Liver (tissue), 9 donors: Measurements from ENCODE around the gene SHB. TPM values are rescaled to one million over a fixed set of nuclear protein-coding genes. Genes with fewer than 3 reads are reported as not detected.

Experiments used
- DNase-seq: peaks from one replicate; pipeline ENCODE4 v3.0.0-alpha.2; 2017; ENCODE audit warnings: low spot score
- H3K27ac ChIP-seq, 2 donors: one replicate each; pipeline ENCODE4 v1.7.0; 2013; ENCODE audit warnings: inconsistent platforms in 2 of 2, low read length in 2 of 2, control low read depth in 1 of 2, low read depth in 1 of 2, mild to moderate bottlenecking in 1 of 2
- H3K27me3 ChIP-seq, 4 donors: one replicate each; pipeline versions ENCODE4 v1.6.1 to v1.7.0; 2013; ENCODE audit warnings: low read length in 3 of 4, inconsistent platforms in 1 of 4, mild to moderate bottlenecking in 1 of 4, moderate library complexity in 1 of 4; ENCODE audit not compliant: control insufficient read depth in 4 of 4, insufficient read depth in 4 of 4
- H3K36me3 ChIP-seq, 4 donors: one replicate each; pipeline versions ENCODE4 v1.6.1 to v1.7.0; 2013; ENCODE audit warnings: low read length in 3 of 4, mild to moderate bottlenecking in 3 of 4, low read depth in 1 of 4, moderate library complexity in 1 of 4; ENCODE audit not compliant: control insufficient read depth in 4 of 4, insufficient read depth in 3 of 4
- H3K4me1 ChIP-seq, 4 donors: one replicate each; pipeline versions ENCODE4 v1.6.1 to v1.7.0; 2013; ENCODE audit warnings: low read length in 3 of 4, mild to moderate bottlenecking in 3 of 4, moderate library complexity in 1 of 4; ENCODE audit not compliant: control insufficient read depth in 4 of 4, insufficient read depth in 4 of 4
- H3K4me3 ChIP-seq, 3 donors: one replicate each; pipeline versions ENCODE4 v1.6.1 to v1.7.0; 2013; ENCODE audit warnings: low read length in 3 of 3, control low read depth in 1 of 3, low read depth in 1 of 3, mild to moderate bottlenecking in 1 of 3
- H3K9ac ChIP-seq, 2 donors: one replicate each; pipeline ENCODE4 v1.7.0; 2013; ENCODE audit warnings: low read length in 2 of 2, mild to moderate bottlenecking in 2 of 2, moderate library complexity in 2 of 2, control low read depth in 1 of 2, low read depth in 1 of 2
- H3K9me3 ChIP-seq, 4 donors: one replicate each; pipeline versions ENCODE4 v1.6.1 to v1.7.0; 2013; ENCODE audit warnings: low read length in 3 of 4; ENCODE audit not compliant: control insufficient read depth in 4 of 4
- EGR1 ChIP-seq, 2 donors: IDR thresholded peaks; 2 replicates each; pipeline ENCODE4 v1.6.1; 2016 to 2018; ENCODE audit warnings: antibody characterized with exemption in 2 of 2, low read depth in 2 of 2
- FOXA1 ChIP-seq: IDR thresholded peaks from 2 replicates; pipeline ENCODE4 v1.6.1; 2016; ENCODE audit warnings: antibody characterized with exemption
- FOXA2 ChIP-seq: IDR thresholded peaks from 2 replicates; pipeline ENCODE4 v1.6.1; 2016; ENCODE audit warnings: antibody characterized with exemption
- GABPA ChIP-seq, 2 donors: IDR thresholded peaks in 1 of 2; conservative IDR thresholded peaks in 1 of 2; 2 replicates each; pipeline ENCODE4 v1.6.1; 2016; ENCODE audit warnings: antibody characterized with exemption in 2 of 2, mild to moderate bottlenecking in 1 of 2, moderate library complexity in 1 of 2
- HNF4A ChIP-seq, 2 donors: conservative IDR thresholded peaks; 2 replicates each; pipeline ENCODE4 v1.6.1; 2016; ENCODE audit warnings: antibody characterized with exemption in 2 of 2, mild to moderate bottlenecking in 2 of 2
- HNF4G ChIP-seq: IDR thresholded peaks from 2 replicates; pipeline ENCODE4 v1.6.1; 2016; ENCODE audit warnings: antibody characterized with exemption
- JUND ChIP-seq, 2 donors: IDR thresholded peaks; 2 replicates each; pipeline ENCODE4 v1.6.1; 2016; ENCODE audit warnings: antibody characterized with exemption in 2 of 2
- NR2F2 ChIP-seq: IDR thresholded peaks from 2 replicates; pipeline ENCODE4 v1.6.1; 2016; ENCODE audit warnings: antibody characterized with exemption
- RAD21 ChIP-seq, 2 donors: IDR thresholded peaks; 2 replicates each; pipeline ENCODE4 v1.6.1; 2016; ENCODE audit warnings: antibody characterized with exemption in 2 of 2, mild to moderate bottlenecking in 2 of 2
- RXRA ChIP-seq, 2 donors: IDR thresholded peaks; 2 replicates each; pipeline ENCODE4 v1.6.1; 2017 to 2018; ENCODE audit warnings: antibody characterized with exemption in 2 of 2, mild to moderate bottlenecking in 1 of 2
- SP1 ChIP-seq: IDR thresholded peaks from 2 replicates; pipeline ENCODE4 v1.6.1; 2018; ENCODE audit warnings: antibody characterized with exemption, mild to moderate bottlenecking
- TAF1 ChIP-seq: conservative IDR thresholded peaks from 2 replicates; pipeline ENCODE4 v1.6.1; 2016; ENCODE audit warnings: antibody characterized with exemption, mild to moderate bottlenecking
- YY1 ChIP-seq: IDR thresholded peaks from 2 replicates; pipeline ENCODE4 v1.6.1; 2016; ENCODE audit warnings: antibody characterized with exemption, mild to moderate bottlenecking
- WGBS: extraction: QIAGEN DNeasy Blood & Tissue Kit; methylation state at CpG from one replicate; pipeline ENCODE4 v1.1.7; 2013; 5-methylcytosine and 5-hydroxymethylcytosine counted together
- polyA plus RNA-seq, 2 donors: library from polyadenylated mRNA; stranded (reverse) in 1 of 2; unstranded in 1 of 2; fragments of 200-250 nt in 1 of 2; fragments of >200 nt in 1 of 2; fragmentation: Nextera tagmentation in 1 of 2; extraction: Ambion mirVana in 1 of 2; gene quantifications; one replicate each; pipeline versions ENCODE4 v1.2.1 to v1.2.3, GENCODE V29; 2013 to 2015
- total RNA-seq, 2 donors: library from RNA; depleted of rRNA; stranded (reverse); fragments of >200 nt; gene quantifications; one replicate each; pipeline ENCODE4 v1.2.3, GENCODE V29; 2014
- TF ChIP-seq, protein P1 (sequence below): fragments of 150-350 bp; IDR thresholded peaks from 2 replicates; pipeline ENCODE4 v1.5.1; 2017; ENCODE audit warnings: improper control_type of control experiment, low read depth, low read length; ENCODE audit not compliant: missing input control
- TF ChIP-seq, protein P2 (sequence below): IDR thresholded peaks from 2 replicates; pipeline ENCODE4 v1.6.1; 2016; ENCODE audit warnings: antibody characterized with exemption, mild to moderate bottlenecking
- TF ChIP-seq, protein P3 (sequence below): IDR thresholded peaks from 2 replicates; pipeline ENCODE4 v1.6.1; 2016; ENCODE audit warnings: antibody characterized with exemption
- TF ChIP-seq, protein P4 (sequence below): IDR thresholded peaks from 2 replicates; pipeline ENCODE4 v1.6.1; 2016; ENCODE audit warnings: antibody characterized with exemption
- TF ChIP-seq, protein P5 (sequence below): IDR thresholded peaks from 2 replicates; pipeline ENCODE4 v1.6.1; 2016; ENCODE audit warnings: antibody characterized with exemption
- donor health status: healthy.
- donor health status: healthy.
- donor health status: healthy.
- donor health status: healthy.
- donor health status: healthy.

Gene SHB
- total and polyA plus RNA-seq, 4 donors = 3.4 to 17.3 (median 7.0) TPM

DNA sequence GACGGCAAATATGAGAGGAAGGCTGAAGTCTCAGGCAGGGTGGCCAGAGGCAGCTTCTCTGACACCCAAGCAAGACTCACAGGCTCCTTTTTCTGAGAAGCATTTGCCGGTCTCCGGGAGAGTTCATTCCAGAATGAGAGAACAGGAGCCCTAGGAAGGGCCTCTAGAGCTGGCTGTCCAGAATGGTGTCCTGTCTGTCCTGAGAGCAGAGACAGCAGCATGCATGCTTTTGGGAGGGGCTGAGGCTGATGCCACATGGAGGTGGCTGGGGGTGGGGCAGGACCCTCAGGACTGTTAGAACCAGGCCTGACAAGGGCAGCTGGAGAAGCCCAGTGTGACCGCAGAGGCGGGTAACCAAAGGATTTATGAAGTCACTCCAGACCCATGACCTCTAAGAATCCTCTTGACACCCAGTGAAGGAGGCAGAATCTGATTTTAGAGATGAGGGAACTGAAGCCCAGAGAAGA lies 60.0 kb downstream of the SHB start:
- TF ChIP-seq NR2F2 = no peak
- TF ChIP-seq GABPA (IDR thresholded peaks at IDR 0.05 in 1 of 2, conservative IDR thresholded peaks at IDR 0.05 in 1 of 2) = peak in 1 of 2 donors; percentile 6
- TF ChIP-seq, protein P1, sequence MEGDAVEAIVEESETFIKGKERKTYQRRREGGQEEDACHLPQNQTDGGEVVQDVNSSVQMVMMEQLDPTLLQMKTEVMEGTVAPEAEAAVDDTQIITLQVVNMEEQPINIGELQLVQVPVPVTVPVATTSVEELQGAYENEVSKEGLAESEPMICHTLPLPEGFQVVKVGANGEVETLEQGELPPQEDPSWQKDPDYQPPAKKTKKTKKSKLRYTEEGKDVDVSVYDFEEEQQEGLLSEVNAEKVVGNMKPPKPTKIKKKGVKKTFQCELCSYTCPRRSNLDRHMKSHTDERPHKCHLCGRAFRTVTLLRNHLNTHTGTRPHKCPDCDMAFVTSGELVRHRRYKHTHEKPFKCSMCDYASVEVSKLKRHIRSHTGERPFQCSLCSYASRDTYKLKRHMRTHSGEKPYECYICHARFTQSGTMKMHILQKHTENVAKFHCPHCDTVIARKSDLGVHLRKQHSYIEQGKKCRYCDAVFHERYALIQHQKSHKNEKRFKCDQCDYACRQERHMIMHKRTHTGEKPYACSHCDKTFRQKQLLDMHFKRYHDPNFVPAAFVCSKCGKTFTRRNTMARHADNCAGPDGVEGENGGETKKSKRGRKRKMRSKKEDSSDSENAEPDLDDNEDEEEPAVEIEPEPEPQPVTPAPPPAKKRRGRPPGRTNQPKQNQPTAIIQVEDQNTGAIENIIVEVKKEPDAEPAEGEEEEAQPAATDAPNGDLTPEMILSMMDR = no peak
- no peak for TF ChIP-seq HNF4G
- TF ChIP-seq HNF4A (conservative IDR thresholded peaks at IDR 0.05) = no peak
- TF ChIP-seq RAD21 (IDR thresholded peaks at IDR 0.05) = no peak
- no peak for TF ChIP-seq SP1
- TF ChIP-seq, protein P2, sequence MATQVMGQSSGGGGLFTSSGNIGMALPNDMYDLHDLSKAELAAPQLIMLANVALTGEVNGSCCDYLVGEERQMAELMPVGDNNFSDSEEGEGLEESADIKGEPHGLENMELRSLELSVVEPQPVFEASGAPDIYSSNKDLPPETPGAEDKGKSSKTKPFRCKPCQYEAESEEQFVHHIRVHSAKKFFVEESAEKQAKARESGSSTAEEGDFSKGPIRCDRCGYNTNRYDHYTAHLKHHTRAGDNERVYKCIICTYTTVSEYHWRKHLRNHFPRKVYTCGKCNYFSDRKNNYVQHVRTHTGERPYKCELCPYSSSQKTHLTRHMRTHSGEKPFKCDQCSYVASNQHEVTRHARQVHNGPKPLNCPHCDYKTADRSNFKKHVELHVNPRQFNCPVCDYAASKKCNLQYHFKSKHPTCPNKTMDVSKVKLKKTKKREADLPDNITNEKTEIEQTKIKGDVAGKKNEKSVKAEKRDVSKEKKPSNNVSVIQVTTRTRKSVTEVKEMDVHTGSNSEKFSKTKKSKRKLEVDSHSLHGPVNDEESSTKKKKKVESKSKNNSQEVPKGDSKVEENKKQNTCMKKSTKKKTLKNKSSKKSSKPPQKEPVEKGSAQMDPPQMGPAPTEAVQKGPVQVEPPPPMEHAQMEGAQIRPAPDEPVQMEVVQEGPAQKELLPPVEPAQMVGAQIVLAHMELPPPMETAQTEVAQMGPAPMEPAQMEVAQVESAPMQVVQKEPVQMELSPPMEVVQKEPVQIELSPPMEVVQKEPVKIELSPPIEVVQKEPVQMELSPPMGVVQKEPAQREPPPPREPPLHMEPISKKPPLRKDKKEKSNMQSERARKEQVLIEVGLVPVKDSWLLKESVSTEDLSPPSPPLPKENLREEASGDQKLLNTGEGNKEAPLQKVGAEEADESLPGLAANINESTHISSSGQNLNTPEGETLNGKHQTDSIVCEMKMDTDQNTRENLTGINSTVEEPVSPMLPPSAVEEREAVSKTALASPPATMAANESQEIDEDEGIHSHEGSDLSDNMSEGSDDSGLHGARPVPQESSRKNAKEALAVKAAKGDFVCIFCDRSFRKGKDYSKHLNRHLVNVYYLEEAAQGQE = peak; percentile 8
- no peaks in the 10 kb centered on the region for H3K9me3 ChIP-seq
- peaks cover 0 to 18% (median 3%) of the 10 kb centered on the region in 4 donors for H3K36me3 ChIP-seq
- 72% methylated on average over 5 of the region's 5 CpGs for WGBS
- H3K27ac ChIP-seq = peak overlapping the region; percentile 75 to 78
- no peak overlapping the region for H3K9ac ChIP-seq
- DNase-seq = no peak
- no peaks in the 10 kb centered on the region for H3K27me3 ChIP-seq
- peaks cover 8 to 32% (median 23%) of the 10 kb centered on the region in 4 donors for H3K4me1 ChIP-seq
- no peak overlapping the region for H3K4me3 ChIP-seq

DNA sequence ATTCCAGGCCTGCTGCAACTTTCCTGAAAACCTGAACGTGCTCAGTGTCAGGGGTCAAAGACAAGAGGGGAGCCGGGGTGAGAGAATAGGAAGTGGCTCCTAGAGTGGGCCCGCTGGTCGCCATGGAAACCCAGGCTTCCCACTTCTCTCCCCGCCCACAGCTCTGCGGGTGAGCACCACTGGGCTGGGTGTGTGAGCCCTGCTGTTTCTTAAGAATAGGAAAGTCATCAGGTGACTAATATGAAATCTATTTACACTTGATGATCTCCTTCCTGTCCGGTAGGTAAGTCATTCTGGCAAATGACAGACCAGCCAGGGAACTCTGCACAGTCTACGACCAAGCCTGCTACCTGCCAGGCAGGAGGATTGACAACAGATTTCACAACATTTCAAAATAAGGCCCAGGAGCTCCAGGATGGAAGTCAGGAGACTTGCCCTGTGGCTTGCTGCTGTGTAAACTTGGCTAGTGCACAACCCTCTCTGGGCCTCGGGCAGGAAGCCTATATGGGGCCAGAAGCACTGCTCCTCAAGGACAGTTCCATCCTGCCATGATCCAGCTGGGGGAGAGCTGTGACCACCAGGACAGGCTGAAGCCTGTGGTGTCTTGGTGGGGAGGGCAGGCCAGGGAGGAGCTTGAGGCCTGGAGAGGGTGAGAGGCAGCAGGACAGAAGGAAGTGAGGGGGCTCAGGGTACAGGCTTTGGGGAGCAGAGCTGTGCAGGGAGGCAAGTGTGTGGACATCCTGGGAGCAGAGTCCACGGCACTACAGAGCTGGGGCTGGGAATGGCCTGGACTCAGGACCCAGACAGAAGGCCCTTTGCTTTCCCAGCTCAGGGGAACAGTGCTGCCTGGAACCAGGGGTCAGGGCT lies 60.6 kb downstream of the SHB start:
- Histone ChIP-seq H3K4me3 (no peak overlapping the region), H3K27me3 (no peaks in the 10 kb centered on the region), H3K9me3 (no peaks in the 10 kb centered on the region), H3K36me3 (peaks cover 0 to 13% (median 3%) of the 10 kb centered on the region in 4 donors), H3K9ac (no peak overlapping the region), H3K27ac (peak overlapping the region; percentile 75 to 78), H3K4me1 (peaks cover 8 to 32% (median 23%) of the 10 kb centered on the region in 4 donors)
- DNase-seq = peak; percentile 54
- WGBS = 44% methylated on average over 10 of the region's 10 CpGs
- peak; percentile 15 for TF ChIP-seq NR2F2
- TF ChIP-seq, protein P3, sequence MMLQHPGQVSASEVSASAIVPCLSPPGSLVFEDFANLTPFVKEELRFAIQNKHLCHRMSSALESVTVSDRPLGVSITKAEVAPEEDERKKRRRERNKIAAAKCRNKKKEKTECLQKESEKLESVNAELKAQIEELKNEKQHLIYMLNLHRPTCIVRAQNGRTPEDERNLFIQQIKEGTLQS = no peak
- TF ChIP-seq EGR1 (IDR thresholded peaks at IDR 0.05; ENCODE audit: low read depth in 2 of 2) = no peak
- TF ChIP-seq, protein P4, sequence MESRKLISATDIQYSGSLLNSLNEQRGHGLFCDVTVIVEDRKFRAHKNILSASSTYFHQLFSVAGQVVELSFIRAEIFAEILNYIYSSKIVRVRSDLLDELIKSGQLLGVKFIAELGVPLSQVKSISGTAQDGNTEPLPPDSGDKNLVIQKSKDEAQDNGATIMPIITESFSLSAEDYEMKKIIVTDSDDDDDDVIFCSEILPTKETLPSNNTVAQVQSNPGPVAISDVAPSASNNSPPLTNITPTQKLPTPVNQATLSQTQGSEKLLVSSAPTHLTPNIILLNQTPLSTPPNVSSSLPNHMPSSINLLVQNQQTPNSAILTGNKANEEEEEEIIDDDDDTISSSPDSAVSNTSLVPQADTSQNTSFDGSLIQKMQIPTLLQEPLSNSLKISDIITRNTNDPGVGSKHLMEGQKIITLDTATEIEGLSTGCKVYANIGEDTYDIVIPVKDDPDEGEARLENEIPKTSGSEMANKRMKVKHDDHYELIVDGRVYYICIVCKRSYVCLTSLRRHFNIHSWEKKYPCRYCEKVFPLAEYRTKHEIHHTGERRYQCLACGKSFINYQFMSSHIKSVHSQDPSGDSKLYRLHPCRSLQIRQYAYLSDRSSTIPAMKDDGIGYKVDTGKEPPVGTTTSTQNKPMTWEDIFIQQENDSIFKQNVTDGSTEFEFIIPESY = no peak
- TF ChIP-seq SP1 = peak; percentile 91
- no peak for TF ChIP-seq TAF1
- peak in 1 of 2 donors; percentile 52 for TF ChIP-seq JUND (IDR thresholded peaks at IDR 0.05)
- no peak for TF ChIP-seq FOXA2
- TF ChIP-seq, protein P1 = no peak
- peak; percentile 96 for TF ChIP-seq HNF4G
- TF ChIP-seq, protein P5, sequence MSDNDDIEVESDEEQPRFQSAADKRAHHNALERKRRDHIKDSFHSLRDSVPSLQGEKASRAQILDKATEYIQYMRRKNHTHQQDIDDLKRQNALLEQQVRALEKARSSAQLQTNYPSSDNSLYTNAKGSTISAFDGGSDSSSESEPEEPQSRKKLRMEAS = no peak
- TF ChIP-seq YY1 = peak; percentile 57
- TF ChIP-seq RXRA (IDR thresholded peaks at IDR 0.05) = peak; percentile 90 to 91
- peak; percentile 27 to 41 for TF ChIP-seq RAD21 (IDR thresholded peaks at IDR 0.05)
- TF ChIP-seq HNF4A (conservative IDR thresholded peaks at IDR 0.05) = peak; percentile 98 to 99
- TF ChIP-seq GABPA (IDR thresholded peaks at IDR 0.05 in 1 of 2, conservative IDR thresholded peaks at IDR 0.05 in 1 of 2) = peak in 1 of 2 donors; percentile 21
- TF ChIP-seq FOXA1 = peak; percentile 41
